HepG2 (cell line): ENCODE data around the gene LAMA5. TPM values are rescaled to one million over a fixed set of nuclear protein-coding genes. Genes with fewer than 3 reads are reported as not detected.

Experiments used
- ARID2 ChIP-seq: sonication (generic); formaldehyde crosslinking; IDR thresholded peaks from 2 replicates; pipeline ENCODE4 v1.8.1; 2022; ENCODE audit warnings: mild to moderate bottlenecking, missing genetic modification reagents, borderline replicate concordance
- BCLAF1 ChIP-seq: fragments of 450-650 bp; IDR thresholded peaks from 2 replicates; pipeline ENCODE4 v1.6.1; 2017; ENCODE audit warnings: mild to moderate bottlenecking
- CENPX ChIP-seq: sonication (generic); formaldehyde crosslinking; IDR thresholded peaks from 2 replicates; pipeline ENCODE4 v1.9.0; 2021; ENCODE audit warnings: mild to moderate bottlenecking, missing genetic modification reagents, moderate library complexity
- HMGA1 ChIP-seq: sonication (generic); formaldehyde crosslinking; conservative IDR thresholded peaks from 2 replicates; pipeline ENCODE4 v1.4.0; 2020; ENCODE audit warnings: missing genetic modification reagents
- NFKBIZ ChIP-seq: IDR thresholded peaks from 2 replicates; pipeline ENCODE4 v1.6.1; 2018; ENCODE audit warnings: missing genetic modification reagents, missing compliant biosample characterization
- NFYB ChIP-seq: sonication (generic); formaldehyde crosslinking; IDR thresholded peaks from 2 replicates; pipeline ENCODE4 v1.4.0; 2020; ENCODE audit warnings: missing genetic modification reagents
- PHF8 ChIP-seq: sonication (generic); formaldehyde crosslinking; IDR thresholded peaks from 2 replicates; pipeline ENCODE4 v1.5.0; 2020; ENCODE audit warnings: missing genetic modification reagents
- TEF ChIP-seq: sonication (generic); formaldehyde crosslinking; IDR thresholded peaks from 2 replicates; pipeline ENCODE4 v1.5.0; 2020; ENCODE audit warnings: missing genetic modification reagents
- THAP9 ChIP-seq: sonication (generic); formaldehyde crosslinking; IDR thresholded peaks from 2 replicates; pipeline ENCODE4; 2020; ENCODE audit warnings: missing genetic modification reagents, mild to moderate bottlenecking, borderline replicate concordance
- UBTF ChIP-seq: sonication (generic); formaldehyde crosslinking; IDR thresholded peaks from 2 replicates; pipeline ENCODE4 v1.4.0; 2020; ENCODE audit warnings: mild to moderate bottlenecking, missing genetic modification reagents
- ZFP36L2 ChIP-seq: sonication (generic); formaldehyde crosslinking; IDR thresholded peaks from 2 replicates; pipeline ENCODE4 v1.4.0; 2020; ENCODE audit warnings: missing genetic modification reagents
- ZNF136 ChIP-seq: sonication (generic); formaldehyde crosslinking; IDR thresholded peaks from 2 replicates; pipeline ENCODE4 v1.8.1; 2022; ENCODE audit warnings: low read depth, mild to moderate bottlenecking, moderate library complexity, missing genetic modification reagents
- ZNF232 ChIP-seq: sonication (generic); formaldehyde crosslinking; IDR thresholded peaks from 2 replicates; pipeline ENCODE4 v1.4.0; 2020; ENCODE audit warnings: missing genetic modification reagents, borderline replicate concordance
- ZNF274 ChIP-seq: sonication (generic); formaldehyde crosslinking; IDR thresholded peaks from 2 replicates; pipeline ENCODE4 v1.5.1; 2020; ENCODE audit warnings: mild to moderate bottlenecking, missing genetic modification reagents
- ZNF343 ChIP-seq: sonication (generic); formaldehyde crosslinking; IDR thresholded peaks from 2 replicates; pipeline ENCODE4 v1.4.0; 2020; ENCODE audit warnings: mild to moderate bottlenecking, missing genetic modification reagents
- ZNF513 ChIP-seq: sonication (generic); formaldehyde crosslinking; conservative IDR thresholded peaks from 2 replicates; pipeline ENCODE4 v1.5.0; 2020; ENCODE audit warnings: missing genetic modification reagents
- ZNF746 ChIP-seq: sonication (generic); formaldehyde crosslinking; IDR thresholded peaks from 2 replicates; pipeline ENCODE4 v1.8.0; 2022; ENCODE audit warnings: mild to moderate bottlenecking, missing genetic modification reagents
- ZNF775 ChIP-seq: sonication (generic); formaldehyde crosslinking; IDR thresholded peaks from 2 replicates; pipeline ENCODE4 v1.4.0; 2020; ENCODE audit warnings: missing genetic modification reagents, mild to moderate bottlenecking, moderate library complexity, borderline replicate concordance
- polyA plus RNA-seq, 8 experiments: library from polyadenylated mRNA; depleted of rRNA in 3 of 8; stranded (reverse) in 7 of 8; unstranded in 1 of 8; fragments of >200 nt; fragmentation: Illumina TruSeq in 4 of 8; extraction: Trizol in 4 of 8; gene quantifications; 2 replicates each; pipeline versions ENCODE4 v1.2.1 to v1.2.3, GENCODE V29; 2011 to 2016; ENCODE audit warnings: low read depth in 4 of 8, missing spikeins in 1 of 8, mixed read lengths in 1 of 8; ENCODE audit not compliant: insufficient read depth in 1 of 8
- total RNA-seq, 5 experiments: library from RNA; depleted of rRNA; stranded (reverse); fragments of >200 nt; fragmentation: Illumina TruSeq; extraction: Trizol; gene quantifications; 2 replicates each; pipeline ENCODE4 v1.2.3, GENCODE V29; 2016; ENCODE audit warnings: low read depth in 1 of 5

LAMA5 gene
- total and polyA plus RNA-seq, 2 of the 13 experiments (the other 11 are each of a cell fraction or from before 2014, with no cell fraction given) = 21.0 to 44.7 TPM

GRCh38 chr20:62413025-62413570 lies 46.0 kb upstream of the LAMA5 start (continued):
- TF ChIP-seq THAP9 (CRISPR knock-in tag) = no peak
- no peak for TF ChIP-seq HMGA1 (CRISPR knock-in tag)
- no peak for TF ChIP-seq ZNF136
- TF ChIP-seq BCLAF1 = no peak
- TF ChIP-seq NFYB (CRISPR knock-in tag) = peak; percentile 11; the same call in 1 of the 2 replicates
- no peak for TF ChIP-seq ZNF775 (CRISPR knock-in tag)
- TF ChIP-seq NFKBIZ (CRISPR knock-in tag) = no peak
- 0 out of 2 replicates have a peak, but pooled peaks have one; percentile 37 for TF ChIP-seq ZNF513 (CRISPR knock-in tag)
- TF ChIP-seq TEF (CRISPR knock-in tag) = no peak
- TF ChIP-seq ZNF232 (CRISPR knock-in tag) = no peak
- TF ChIP-seq ZNF274 = 0 out of 2 replicates have a peak, but pooled peaks have one; percentile 13
- TF ChIP-seq PHF8 = 0 out of 2 replicates have a peak, but pooled peaks have one; percentile 8
- peak; percentile 51; the same call in 1 of the 2 replicates for TF ChIP-seq UBTF
- TF ChIP-seq ZNF343 = no peak
- TF ChIP-seq ZNF746 (CRISPR knock-in tag) = no peak
- TF ChIP-seq ARID2 = 0 out of 2 replicates have a peak, but pooled peaks have one; percentile 39
- TF ChIP-seq ZFP36L2 (CRISPR knock-in tag) = no peak
- TF ChIP-seq CENPX (CRISPR knock-in tag) = no peak
